ENCODE data around the gene CRYBB3. TPM values are rescaled to one million over a fixed set of nuclear protein-coding genes. Genes with fewer than 3 reads are reported as not detected.

The CRYBB3 gene
- total and polyA plus RNA-seq, 2 of the 13 experiments (the other 11 are each of a cell fraction or from before 2014, with no cell fraction given): 0.18 to 0.28 TPM

DNA sequence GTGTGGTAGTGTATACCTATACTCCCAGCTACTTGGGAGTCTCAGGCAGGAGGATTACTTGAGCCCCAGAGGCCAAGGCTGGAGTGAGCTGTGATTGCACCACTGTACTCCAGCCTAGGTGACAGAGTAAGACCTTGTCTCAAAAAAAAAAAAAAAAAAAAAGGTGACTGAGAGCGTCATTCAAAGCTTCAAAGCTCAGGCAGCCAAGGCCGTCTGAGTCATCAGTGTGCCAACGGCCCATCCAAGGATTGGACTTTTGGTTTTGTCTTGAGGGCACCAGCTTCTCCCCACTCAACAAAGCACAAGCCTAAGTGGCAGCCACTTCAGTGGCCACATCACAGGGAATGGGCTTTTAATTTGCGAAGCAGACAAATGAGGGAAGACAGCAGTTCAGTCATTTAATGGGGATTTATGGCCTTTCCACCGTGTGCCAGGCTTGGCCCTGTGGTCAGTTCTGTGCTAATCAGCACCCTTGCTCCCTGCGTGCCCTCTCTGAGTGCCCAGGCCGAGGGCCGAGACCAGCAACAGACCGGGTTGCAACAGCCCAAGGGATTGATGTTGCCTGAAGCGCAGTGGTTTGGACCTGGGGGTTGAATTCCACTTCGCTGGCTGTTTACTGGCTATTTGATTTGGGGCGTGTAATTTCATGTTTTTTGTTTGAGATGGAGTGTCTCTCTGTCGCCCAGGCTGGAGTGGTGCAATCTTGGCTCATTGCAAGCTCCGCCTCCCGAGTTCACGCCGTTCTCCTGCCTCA is 30.2 kb upstream of the CRYBB3 start (continued):
- TF ChIP-seq, protein P1, sequence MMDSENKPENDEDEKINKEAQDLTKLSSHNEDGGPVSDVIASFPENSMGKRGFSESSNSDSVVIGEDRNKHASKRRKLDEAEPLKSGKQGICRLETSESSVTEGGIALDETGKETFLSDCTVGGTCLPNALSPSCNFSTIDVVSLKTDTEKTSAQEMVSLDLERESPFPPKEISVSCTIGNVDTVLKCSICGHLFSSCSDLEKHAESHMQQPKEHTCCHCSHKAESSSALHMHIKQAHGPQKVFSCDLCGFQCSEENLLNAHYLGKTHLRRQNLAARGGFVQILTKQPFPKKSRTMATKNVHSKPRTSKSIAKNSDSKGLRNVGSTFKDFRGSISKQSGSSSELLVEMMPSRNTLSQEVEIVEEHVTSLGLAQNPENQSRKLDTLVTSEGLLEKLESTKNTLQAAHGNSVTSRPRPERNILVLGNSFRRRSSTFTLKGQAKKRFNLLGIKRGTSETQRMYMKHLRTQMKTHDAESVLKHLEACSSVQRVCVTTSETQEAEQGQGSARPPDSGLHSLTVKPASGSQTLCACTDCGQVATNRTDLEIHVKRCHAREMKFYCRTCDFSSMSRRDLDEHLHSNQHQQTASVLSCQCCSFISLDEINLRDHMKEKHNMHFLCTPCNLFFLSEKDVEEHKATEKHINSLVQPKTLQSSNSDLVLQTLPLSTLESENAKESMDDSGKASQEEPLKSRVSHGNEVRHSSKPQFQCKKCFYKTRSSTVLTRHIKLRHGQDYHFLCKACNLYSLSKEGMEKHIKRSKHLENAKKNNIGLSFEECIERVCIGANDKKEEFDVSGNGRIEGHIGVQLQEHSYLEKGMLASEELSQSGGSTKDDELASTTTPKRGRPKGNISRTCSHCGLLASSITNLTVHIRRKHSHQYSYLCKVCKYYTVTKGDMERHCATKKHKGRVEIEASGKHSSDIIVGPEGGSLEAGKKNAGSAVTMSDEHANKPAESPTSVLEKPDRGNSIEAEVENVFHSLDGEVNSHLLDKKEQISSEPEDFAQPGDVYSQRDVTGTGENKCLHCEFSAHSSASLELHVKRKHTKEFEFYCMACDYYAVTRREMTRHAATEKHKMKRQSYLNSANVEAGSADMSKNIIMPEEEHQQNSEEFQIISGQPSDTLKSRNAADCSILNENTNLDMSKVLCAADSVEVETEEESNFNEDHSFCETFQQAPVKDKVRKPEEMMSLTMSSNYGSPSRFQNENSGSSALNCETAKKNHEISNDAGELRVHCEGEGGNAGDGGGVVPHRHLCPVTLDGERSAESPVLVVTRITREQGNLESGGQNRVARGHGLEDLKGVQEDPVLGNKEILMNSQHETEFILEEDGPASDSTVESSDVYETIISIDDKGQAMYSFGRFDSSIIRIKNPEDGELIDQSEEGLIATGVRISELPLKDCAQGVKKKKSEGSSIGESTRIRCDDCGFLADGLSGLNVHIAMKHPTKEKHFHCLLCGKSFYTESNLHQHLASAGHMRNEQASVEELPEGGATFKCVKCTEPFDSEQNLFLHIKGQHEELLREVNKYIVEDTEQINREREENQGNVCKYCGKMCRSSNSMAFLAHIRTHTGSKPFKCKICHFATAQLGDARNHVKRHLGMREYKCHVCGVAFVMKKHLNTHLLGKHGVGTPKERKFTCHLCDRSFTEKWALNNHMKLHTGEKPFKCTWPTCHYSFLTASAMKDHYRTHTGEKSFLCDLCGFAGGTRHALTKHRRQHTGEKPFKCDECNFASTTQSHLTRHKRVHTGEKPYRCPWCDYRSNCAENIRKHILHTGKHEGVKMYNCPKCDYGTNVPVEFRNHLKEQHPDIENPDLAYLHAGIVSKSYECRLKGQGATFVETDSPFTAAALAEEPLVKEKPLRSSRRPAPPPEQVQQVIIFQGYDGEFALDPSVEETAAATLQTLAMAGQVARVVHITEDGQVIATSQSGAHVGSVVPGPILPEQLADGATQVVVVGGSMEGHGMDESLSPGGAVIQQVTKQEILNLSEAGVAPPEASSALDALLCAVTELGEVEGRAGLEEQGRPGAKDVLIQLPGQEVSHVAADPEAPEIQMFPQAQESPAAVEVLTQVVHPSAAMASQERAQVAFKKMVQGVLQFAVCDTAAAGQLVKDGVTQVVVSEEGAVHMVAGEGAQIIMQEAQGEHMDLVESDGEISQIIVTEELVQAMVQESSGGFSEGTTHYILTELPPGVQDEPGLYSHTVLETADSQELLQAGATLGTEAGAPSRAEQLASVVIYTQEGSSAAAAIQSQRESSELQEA (CRISPR knock-in tag; IDR thresholded peaks at IDR 0.05; ENCODE audit: not compliant biosample characterization): peak; percentile 56
- 0 out of 2 replicates have a peak, but pooled peaks have one; percentile 68 for TF ChIP-seq MYNN (CRISPR knock-in tag; IDR thresholded peaks at IDR 0.05; ENCODE audit: low read depth)
- TF ChIP-seq SOX13 (IDR thresholded peaks at IDR 0.05): no peak
- peak in 1 of 2 experiments; percentile 56; a peak in 2 of 4 replicates for TF ChIP-seq SOX13 (CRISPR knock-in tag; conservative IDR thresholded peaks at IDR 0.05 in 1 of 2, IDR thresholded peaks at IDR 0.05 in 1 of 2)
- TF ChIP-seq, protein P2, sequence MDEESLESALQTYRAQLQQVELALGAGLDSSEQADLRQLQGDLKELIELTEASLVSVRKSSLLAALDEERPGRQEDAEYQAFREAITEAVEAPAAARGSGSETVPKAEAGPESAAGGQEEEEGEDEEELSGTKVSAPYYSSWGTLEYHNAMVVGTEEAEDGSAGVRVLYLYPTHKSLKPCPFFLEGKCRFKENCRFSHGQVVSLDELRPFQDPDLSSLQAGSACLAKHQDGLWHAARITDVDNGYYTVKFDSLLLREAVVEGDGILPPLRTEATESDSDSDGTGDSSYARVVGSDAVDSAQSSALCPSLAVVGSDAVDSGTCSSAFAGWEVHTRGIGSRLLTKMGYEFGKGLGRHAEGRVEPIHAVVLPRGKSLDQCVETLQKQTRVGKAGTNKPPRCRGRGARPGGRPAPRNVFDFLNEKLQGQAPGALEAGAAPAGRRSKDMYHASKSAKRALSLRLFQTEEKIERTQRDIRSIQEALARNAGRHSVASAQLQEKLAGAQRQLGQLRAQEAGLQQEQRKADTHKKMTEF (CRISPR knock-in tag; IDR thresholded peaks at IDR 0.05): peak; percentile 43; the same call in 1 of the 2 replicates
- TF ChIP-seq ATF1 (CRISPR knock-in tag; IDR thresholded peaks at IDR 0.05): peak; percentile 46; the same call in 1 of the 2 replicates
- TF ChIP-seq, protein P3, sequence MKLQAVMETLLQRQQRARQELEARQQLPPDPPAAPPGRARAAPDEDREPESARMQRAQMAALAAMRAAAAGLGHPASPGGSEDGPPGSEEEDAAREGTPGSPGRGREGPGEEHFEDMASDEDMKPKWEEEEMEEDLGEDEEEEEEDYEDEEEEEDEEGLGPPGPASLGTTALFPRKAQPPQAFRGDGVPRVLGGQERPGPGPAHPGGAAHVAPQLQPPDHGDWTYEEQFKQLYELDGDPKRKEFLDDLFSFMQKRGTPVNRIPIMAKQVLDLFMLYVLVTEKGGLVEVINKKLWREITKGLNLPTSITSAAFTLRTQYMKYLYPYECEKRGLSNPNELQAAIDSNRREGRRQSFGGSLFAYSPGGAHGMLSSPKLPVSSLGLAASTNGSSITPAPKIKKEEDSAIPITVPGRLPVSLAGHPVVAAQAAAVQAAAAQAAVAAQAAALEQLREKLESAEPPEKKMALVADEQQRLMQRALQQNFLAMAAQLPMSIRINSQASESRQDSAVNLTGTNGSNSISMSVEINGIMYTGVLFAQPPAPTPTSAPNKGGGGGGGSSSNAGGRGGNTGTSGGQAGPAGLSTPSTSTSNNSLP (IDR thresholded peaks at IDR 0.05; ENCODE audit: low read depth, low read length): 0 out of 2 replicates have a peak, but pooled peaks have one; percentile 30
- TF ChIP-seq ZNF839 (CRISPR knock-in tag; IDR thresholded peaks at IDR 0.05; ENCODE audit: borderline replicate concordance): 0 out of 2 replicates have a peak, but pooled peaks have one; percentile 36
- no peak for TF ChIP-seq ZNF567 (CRISPR knock-in tag; IDR thresholded peaks at IDR 0.05; ENCODE audit: borderline replicate concordance)
- 0 out of 2 replicates have a peak, but pooled peaks have one; percentile 5 for TF ChIP-seq RXRB (CRISPR knock-in tag; IDR thresholded peaks at IDR 0.05; ENCODE audit: borderline replicate concordance)
- TF ChIP-seq, protein P4, sequence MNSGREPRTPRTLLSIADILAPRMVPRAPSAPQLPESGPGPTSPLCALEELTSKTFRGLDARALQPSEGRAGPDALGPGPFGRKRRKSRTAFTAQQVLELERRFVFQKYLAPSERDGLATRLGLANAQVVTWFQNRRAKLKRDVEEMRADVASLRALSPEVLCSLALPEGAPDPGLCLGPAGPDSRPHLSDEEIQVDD (CRISPR knock-in tag; IDR thresholded peaks at IDR 0.05; ENCODE audit: borderline replicate concordance): 0 out of 2 replicates have a peak, but pooled peaks have one; percentile 28
- TF ChIP-seq ZNF558 (CRISPR knock-in tag; IDR thresholded peaks at IDR 0.05; ENCODE audit: borderline replicate concordance): 0 out of 2 replicates have a peak, but pooled peaks have one; percentile 55
- TF ChIP-seq, protein P5, sequence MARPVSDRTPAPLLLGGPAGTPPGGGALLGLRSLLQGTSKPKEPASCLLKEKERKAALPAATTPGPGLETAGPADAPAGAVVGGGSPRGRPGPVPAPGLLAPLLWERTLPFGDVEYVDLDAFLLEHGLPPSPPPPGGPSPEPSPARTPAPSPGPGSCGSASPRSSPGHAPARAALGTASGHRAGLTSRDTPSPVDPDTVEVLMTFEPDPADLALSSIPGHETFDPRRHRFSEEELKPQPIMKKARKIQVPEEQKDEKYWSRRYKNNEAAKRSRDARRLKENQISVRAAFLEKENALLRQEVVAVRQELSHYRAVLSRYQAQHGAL (CRISPR knock-in tag; IDR thresholded peaks at IDR 0.05; ENCODE audit: not compliant biosample characterization): no peak
- peak; percentile 89 for TF ChIP-seq ZNF768 (CRISPR knock-in tag; IDR thresholded peaks at IDR 0.05)
- peak; percentile 3 for TF ChIP-seq TEAD3 (CRISPR knock-in tag; optimal IDR thresholded peaks at IDR 0.05; ENCODE audit: borderline replicate concordance)

All from HepG2 (cell line).